Endothelial cell (in vitro differentiated cells): ENCODE measurements around the gene LRFN2. TPM values are rescaled to one million over a fixed set of nuclear protein-coding genes. Genes with fewer than 3 reads are reported as not detected.
A peak's percentile ranks its signal among the peaks of the same experiment; 100 is the strongest.

Experiments used
- DNase-seq: peaks from one replicate; pipeline ENCODE4 v3.0.0; 2021; ENCODE audit warnings: low spot score
- H3K27ac Mint-ChIP-seq: one replicate; pipeline ENCODE4 v1.8.0; 2021; ENCODE audit warnings: mixed read lengths, inconsistent platforms; ENCODE audit not compliant: unreplicated experiment
- H3K27me3 Mint-ChIP-seq: one replicate; pipeline ENCODE4 v1.8.0; 2021; ENCODE audit warnings: mild to moderate bottlenecking, moderate library complexity, mixed read lengths, inconsistent platforms; ENCODE audit not compliant: unreplicated experiment
- H3K36me3 Mint-ChIP-seq: one replicate; pipeline ENCODE4 v1.8.0; 2021; ENCODE audit warnings: mild to moderate bottlenecking, low read depth, mixed read lengths, inconsistent platforms; ENCODE audit not compliant: unreplicated experiment
- H3K4me1 Mint-ChIP-seq: one replicate; pipeline ENCODE4 v1.8.0; 2021; ENCODE audit warnings: mild to moderate bottlenecking, mixed read lengths, inconsistent platforms; ENCODE audit not compliant: unreplicated experiment
- H3K4me3 Mint-ChIP-seq: one replicate; pipeline ENCODE4 v1.8.0; 2021; ENCODE audit warnings: mild to moderate bottlenecking, mixed read lengths, inconsistent platforms; ENCODE audit not compliant: unreplicated experiment
- H3K9me3 Mint-ChIP-seq: one replicate; pipeline ENCODE4 v1.8.0; 2021; ENCODE audit warnings: mixed read lengths, inconsistent platforms; ENCODE audit not compliant: unreplicated experiment
- total RNA-seq: library from RNA; stranded (reverse); fragmentation: NEBNext Ultra II Directional; extraction: Animal tissue kit (Norgen Biotek cat#: 25700); gene quantifications from one replicate; pipeline ENCODE4 v1.2.1, GENCODE V29; 2021; ENCODE audit not compliant: unreplicated experiment
- TF ChIP-seq, protein P1 (sequence below): fragments of 200-600 bp; sonication (generic); IDR thresholded peaks from one replicate; pipeline ENCODE4 v1.5.0; 2021; ENCODE audit warnings: antibody characterized with exemption; ENCODE audit not compliant: unreplicated experiment

LRFN2 gene
- total RNA-seq, 1 donor from 2014 or later: 0.59 TPM

DNA sequence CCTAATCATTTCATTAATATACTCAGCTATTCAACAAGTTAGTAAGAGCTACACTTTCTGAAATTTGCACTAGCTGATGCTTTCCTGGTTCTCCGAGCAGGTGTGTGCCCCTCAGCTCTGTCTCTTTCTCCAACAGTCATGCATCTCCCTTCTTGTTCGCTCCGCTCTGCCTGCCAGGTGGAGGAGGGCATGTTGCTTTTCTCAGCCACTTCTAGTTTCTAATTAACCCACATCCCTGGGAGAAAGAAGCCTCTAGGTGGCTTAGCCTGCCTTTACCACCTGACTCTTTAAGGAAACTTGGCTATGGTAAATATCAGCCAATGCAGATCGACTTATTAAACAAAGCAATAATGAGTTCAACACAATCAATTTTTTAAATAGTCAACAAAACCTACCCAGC, 34.2 kb downstream of the LRFN2 start:
- TF ChIP-seq, protein P1, sequence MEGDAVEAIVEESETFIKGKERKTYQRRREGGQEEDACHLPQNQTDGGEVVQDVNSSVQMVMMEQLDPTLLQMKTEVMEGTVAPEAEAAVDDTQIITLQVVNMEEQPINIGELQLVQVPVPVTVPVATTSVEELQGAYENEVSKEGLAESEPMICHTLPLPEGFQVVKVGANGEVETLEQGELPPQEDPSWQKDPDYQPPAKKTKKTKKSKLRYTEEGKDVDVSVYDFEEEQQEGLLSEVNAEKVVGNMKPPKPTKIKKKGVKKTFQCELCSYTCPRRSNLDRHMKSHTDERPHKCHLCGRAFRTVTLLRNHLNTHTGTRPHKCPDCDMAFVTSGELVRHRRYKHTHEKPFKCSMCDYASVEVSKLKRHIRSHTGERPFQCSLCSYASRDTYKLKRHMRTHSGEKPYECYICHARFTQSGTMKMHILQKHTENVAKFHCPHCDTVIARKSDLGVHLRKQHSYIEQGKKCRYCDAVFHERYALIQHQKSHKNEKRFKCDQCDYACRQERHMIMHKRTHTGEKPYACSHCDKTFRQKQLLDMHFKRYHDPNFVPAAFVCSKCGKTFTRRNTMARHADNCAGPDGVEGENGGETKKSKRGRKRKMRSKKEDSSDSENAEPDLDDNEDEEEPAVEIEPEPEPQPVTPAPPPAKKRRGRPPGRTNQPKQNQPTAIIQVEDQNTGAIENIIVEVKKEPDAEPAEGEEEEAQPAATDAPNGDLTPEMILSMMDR: no peak
- Mint-ChIP-seq H3K36me3 (no peaks in the 10 kb centered on the region), H3K27me3 (peaks cover 1% of the 10 kb centered on the region), H3K4me3 (no peak overlapping the region), H3K27ac (no peak overlapping the region), H3K4me1 (peaks cover 7% of the 10 kb centered on the region), H3K9me3 (no peaks in the 10 kb centered on the region)
- no peak for DNase-seq

DNA sequence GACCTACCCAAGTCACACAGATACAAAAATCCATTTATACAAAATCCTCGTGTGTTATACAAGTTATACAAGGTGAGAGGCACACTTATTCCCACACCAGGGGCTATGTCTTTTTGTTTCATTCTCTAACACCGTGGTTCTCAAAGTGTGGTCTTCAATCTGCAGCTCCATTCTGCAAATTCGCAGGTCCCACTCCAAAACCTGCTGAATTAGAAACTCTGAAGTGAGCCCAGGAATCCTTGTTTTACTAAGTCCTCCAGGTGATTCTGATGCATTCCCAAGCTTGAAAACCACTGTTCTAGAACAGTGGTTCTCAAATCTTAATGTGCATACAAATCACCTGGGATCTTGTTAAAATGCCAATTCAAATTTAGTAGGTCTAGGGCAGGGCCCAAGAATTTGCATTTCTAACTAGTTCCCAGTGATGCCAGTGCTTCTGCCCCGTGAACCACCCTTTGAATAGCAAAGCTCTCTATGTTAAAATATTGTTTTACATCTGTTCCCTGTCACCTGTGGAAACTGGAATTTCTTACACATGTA, 35.1 kb downstream of the LRFN2 start:
- Mint-ChIP-seq H3K27ac (no peak overlapping the region), H3K4me3 (no peak overlapping the region), H3K4me1 (peaks cover 6% of the 10 kb centered on the region), H3K9me3 (no peaks in the 10 kb centered on the region), H3K36me3 (no peaks in the 10 kb centered on the region), H3K27me3 (no peaks in the 10 kb centered on the region)
- DNase-seq: no peak
- TF ChIP-seq, protein P1: no peak

DNA sequence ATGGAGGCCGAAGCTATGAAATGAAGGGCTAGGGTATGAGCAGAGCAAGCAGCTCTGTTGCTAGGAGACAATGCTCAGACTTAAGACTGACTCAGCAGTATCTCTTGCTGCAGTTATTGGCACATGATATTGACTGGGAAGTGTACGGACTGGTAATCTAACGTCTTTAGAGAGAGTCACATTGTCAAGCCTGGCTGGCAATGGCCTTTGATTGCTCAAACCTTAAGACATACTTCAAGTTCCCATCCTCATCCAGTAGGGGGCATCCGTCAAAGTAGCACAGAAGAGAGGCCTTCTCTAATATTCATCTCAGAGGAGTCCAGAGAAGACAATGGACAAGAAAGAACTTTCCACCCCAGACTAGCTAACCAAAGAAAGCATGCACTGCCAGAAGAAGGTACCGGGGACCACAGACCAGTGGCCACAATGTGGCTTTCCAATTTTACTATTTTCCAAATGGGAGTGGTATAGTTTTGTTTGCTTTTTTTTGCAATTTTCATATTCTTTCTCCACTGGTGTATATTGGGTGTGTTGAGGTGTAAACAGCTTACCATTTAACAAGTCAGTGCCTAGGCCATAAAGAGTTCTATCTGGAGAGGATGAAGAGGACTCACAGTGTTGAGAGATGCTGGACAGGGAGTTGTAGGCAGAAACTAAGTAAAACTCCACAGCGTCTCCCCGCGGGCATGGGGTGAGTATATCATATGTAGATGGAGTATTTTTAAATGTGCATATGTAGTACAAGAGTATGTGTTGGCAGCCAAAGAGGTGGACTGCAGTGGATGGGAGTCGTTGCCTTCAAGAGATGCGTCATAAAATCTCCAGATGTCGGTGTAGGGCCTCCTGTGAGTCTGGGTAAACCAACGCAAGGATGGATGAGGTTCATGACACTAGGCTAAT, 36.7 kb downstream of the LRFN2 start:
- H3K36me3 Mint-ChIP-seq: no peaks in the 10 kb centered on the region
- TF ChIP-seq, protein P1: peak; percentile 66
- no peak overlapping the region for H3K27ac Mint-ChIP-seq
- H3K27me3 Mint-ChIP-seq: no peaks in the 10 kb centered on the region
- no peak overlapping the region for H3K4me3 Mint-ChIP-seq
- peak; percentile 55 for DNase-seq
- H3K4me1 Mint-ChIP-seq: peaks cover 1% of the 10 kb centered on the region
- H3K9me3 Mint-ChIP-seq: no peaks in the 10 kb centered on the region

DNA sequence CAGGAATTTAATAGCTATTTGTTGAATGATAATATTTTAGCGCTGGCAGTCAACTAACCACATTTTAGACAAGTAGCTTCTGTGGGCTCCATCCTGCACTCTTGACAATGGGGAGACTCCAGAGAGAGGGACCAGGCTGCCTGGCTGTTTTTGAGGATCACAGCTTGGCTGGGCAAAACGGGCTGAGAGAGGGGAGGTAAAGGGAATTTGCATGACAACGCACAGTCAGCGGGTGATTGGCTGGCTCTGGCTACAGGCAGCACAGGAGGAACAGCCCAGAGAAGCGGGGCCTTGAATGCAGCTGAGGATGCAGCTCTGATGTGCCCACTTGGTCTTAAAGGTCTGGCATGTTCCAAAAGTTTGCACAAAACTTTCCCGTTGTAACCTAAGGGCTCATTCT, 41.2 kb downstream of the LRFN2 start:
- TF ChIP-seq, protein P1: no peak
- H3K36me3 Mint-ChIP-seq: no peaks in the 10 kb centered on the region
- H3K27me3 Mint-ChIP-seq: peaks cover 5% of the 10 kb centered on the region
- no peak overlapping the region for H3K27ac Mint-ChIP-seq
- peaks cover 26% of the 10 kb centered on the region for H3K4me1 Mint-ChIP-seq
- DNase-seq: no peak
- no peak overlapping the region for H3K4me3 Mint-ChIP-seq
- H3K9me3 Mint-ChIP-seq: no peaks in the 10 kb centered on the region

DNA sequence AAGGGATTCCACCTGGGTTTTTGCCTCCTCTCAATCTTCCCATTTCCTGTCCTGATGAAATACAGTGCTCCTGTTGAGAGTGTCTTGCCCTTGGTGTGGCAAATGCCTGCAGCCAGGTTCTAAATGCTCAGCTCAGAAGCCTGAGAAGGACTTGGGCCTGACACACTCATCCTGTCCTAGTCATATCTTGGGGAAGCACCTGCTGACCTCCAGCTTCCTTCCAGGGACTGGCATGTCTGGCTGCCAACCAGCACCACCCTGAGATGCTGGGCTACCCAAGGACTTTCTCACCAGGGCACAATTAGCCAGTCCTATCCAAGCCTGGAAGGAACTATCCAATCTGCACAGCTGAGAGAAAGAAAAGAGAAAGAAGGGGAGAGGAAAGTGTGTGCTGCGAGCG, 43.4 kb downstream of the LRFN2 start:
- DNase-seq: peak; percentile 40
- H3K27ac Mint-ChIP-seq: peak overlapping the region; percentile 3
- H3K9me3 Mint-ChIP-seq: no peaks in the 10 kb centered on the region
- no peak overlapping the region for H3K4me3 Mint-ChIP-seq
- H3K27me3 Mint-ChIP-seq: peaks cover 5% of the 10 kb centered on the region
- peaks cover 26% of the 10 kb centered on the region for H3K4me1 Mint-ChIP-seq
- H3K36me3 Mint-ChIP-seq: no peaks in the 10 kb centered on the region
- TF ChIP-seq, protein P1: no peak
